Suppressor macrophage treated with lipopolysaccharide for 4 hours (primary cell): ENCODE data around the gene PAX5.

Source experiments
- DNase-seq: peaks from one replicate; pipeline ENCODE4 v3.0.0-alpha.2; 2020

Gene PAX5

GRCh38 chr9:37011530-37011929 is 22.5 kb downstream of the PAX5 start:
- no peak for DNase-seq

GRCh38 chr9:37010976-37011375 is 23.1 kb downstream of the PAX5 start:
- no peak for DNase-seq

DNA sequence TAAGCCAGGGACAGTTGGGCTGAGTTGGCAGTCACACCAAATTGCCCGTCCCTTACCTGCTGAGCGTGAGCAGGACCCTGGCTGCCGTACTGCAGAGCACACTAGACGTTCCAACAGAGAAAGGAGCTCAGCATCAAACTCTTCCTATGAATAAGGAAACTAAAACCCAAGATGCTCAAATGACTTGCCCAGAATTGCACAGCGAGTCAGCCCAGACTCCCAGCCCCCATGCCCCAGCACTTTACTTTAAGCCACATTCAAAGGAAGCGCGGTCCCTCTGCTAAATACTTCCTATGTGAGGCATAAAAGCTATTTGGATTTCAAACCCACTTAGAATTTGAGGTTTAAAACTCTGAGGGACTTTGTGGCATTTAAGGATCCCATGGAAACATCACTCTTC is 23.9 kb downstream of the PAX5 start:
- DNase-seq: no peak

DNA sequence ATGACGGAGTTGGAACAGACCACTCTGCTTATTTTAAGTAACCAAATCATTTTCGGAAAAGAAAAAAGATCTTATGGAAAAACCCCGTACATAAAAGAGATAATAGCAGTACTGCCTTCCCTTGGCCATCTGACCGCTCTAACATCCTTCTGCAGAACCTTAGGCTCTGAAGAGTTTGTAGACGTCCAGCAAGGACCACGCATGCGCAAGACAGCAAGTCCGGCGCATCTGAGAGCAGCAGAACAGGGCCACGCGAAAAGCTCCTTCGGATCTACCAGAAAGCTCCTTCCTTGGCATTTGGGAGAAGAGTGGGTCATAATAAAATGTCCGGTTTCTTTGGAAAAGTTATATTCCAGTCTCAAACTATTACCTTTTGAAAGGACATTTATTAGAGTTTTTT is 26.8 kb downstream of the PAX5 start:
- DNase-seq: no peak

- no peak for DNase-seq
Observed at GRCh38 chr9:37005517-37006140, 28.4 kb downstream of the PAX5 start.

DNA sequence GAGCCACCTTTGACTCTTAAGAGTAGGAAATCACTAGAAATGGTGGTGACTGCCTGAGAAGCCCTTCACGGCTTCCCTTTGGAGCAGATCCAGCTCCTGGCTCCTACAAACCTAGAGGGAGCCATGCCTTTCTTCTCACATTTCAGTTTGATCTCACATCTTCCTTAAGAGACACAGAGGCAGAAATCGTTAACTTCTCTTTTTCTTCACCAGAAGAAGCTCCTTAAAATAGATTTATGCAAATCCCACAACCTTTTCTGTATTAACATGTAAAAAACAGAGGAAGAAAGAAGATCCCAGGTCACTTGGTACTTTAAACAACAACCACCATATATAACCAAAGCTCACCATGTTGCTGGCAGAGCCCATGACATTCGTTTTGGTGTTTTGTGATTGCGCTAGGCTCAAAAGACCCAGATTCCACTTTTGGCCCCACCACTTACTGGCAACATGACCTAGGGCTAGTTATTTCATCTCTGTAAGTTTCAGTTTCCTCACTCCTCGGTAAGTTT is 29.6 kb downstream of the PAX5 start:
- DNase-seq: no peak

DNA sequence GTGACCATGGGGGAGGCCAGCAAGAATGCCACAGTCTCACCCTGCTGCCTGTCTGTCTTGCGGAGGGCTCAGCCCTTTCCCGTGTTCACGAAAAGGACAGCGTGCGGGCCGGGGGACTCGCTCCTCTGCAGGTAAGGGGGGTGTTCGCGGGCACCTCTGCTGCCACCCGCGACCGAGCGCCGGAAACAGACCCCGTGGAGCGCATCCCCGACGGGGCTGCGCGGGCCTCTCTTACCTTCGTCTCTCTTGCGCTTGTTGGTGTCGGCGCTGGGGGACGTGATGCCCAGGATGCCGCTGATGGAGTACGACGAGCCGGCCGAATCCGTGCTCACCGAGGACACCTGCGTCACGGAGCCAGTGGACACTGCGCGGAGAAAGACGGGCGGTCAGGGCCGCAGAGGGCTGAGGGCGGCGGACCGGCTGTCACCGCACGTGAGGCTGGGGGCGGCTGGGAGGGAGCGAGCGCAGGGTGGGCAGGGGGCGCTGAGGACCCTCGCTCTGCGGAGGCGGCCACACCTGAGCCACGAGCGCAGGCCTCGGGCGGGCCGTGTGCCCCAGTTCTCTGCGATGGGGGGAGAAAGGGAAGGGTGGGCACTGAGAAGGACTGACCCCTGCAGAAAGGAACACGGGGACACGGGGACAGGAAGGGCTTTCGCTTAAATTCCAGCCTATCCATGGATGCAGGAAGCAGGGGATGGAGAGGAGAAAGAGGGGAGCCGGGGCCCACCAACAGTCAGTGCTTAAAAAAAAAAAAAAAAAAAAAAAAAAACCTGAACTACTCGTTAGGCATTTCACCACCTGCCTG is 31.5 kb downstream of the PAX5 start:
- DNase-seq: no peak

GRCh38 chr9:37002036-37002412 is 32.0 kb downstream of the PAX5 start:
- no peak for DNase-seq

GRCh38 chr9:37001459-37001858 is 32.6 kb downstream of the PAX5 start:
- no peak for DNase-seq

GRCh38 chr9:36999728-37000333 is 34.2 kb downstream of the PAX5 start:
- DNase-seq: no peak

DNA sequence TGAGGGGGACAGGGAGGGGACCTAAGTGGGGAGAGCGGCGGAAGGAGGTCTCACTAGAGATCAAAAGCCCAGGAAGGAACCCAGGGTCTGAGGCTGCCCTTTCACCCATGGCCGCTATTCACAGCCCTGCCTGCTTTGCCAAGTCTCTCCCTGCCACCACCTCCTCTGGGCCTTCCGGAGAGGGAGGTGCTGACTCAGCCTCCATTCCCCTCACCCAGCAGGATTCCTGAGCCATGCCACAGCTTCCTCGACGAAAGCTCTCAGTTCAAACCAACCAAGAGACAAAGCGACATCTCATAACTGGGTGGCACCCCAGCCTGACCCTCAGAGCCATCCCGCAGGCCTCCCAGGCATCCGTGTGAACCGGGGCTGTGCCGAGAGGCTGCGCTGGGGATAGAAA is 36.7 kb downstream of the PAX5 start:
- no peak for DNase-seq

DNA sequence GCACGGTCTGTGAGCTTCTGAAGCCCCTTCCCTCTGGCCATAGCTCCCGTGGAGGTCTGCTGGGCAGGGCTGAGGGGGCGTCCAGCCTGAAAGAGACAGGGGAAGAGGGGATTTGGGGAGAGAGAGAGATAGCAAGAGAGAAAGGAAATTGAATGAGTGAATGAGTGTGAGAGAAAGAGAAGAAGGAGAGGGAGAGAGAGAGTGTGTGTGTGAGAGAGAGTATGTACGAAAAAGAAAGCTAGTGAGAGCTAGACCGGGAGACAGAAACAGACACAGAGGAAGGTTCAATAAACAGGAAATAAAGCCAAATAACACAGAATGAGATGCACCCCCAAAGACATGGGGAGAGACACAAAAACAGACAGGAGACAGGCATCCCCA is 37.4 kb downstream of the PAX5 start:
- DNase-seq: no peak

DNA sequence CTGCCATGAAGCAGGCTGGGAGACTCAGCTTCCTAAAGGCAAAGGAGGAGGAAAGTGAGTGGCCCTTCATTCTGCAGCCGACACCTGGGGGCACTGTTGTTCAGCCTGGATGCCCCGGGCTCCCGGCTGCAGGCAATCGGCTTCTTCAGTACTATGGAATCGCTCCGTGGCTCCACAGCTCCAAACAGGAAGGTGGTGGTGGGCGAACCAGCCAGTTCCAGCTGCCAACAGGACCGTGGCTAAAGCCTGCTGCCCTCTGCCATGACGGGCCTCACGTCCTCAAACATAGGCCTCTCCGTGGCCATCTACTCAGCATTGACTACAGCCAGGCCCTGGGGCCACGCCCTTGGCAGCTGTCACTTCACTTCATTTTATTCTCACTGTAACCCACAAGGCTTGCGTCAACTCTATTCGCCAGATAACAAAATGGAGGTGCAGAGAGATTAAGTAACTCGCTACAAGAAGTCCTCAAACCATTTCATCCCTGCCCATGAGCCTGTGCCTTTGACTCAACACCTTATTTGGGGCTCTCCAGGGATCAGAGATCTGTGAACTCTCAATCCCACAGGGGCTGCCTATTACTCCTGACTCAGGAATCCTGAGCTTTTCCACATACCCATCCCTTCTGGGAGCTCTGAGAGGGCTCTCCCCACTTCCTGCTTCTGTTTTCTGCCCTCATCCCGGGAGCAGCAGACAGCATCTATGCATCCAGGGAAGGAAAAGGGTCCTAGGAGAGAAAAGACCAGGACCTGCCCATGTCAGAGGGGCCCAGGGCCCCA is 38.0 kb downstream of the PAX5 start:
- DNase-seq: peak; percentile 69

GRCh38 chr9:36993933-36994764 is 39.9 kb downstream of the PAX5 start:
- DNase-seq: no peak

- DNase-seq: no peak
Observed at GRCh38 chr9:36992501-36993316, 41.4 kb downstream of the PAX5 start.

DNA sequence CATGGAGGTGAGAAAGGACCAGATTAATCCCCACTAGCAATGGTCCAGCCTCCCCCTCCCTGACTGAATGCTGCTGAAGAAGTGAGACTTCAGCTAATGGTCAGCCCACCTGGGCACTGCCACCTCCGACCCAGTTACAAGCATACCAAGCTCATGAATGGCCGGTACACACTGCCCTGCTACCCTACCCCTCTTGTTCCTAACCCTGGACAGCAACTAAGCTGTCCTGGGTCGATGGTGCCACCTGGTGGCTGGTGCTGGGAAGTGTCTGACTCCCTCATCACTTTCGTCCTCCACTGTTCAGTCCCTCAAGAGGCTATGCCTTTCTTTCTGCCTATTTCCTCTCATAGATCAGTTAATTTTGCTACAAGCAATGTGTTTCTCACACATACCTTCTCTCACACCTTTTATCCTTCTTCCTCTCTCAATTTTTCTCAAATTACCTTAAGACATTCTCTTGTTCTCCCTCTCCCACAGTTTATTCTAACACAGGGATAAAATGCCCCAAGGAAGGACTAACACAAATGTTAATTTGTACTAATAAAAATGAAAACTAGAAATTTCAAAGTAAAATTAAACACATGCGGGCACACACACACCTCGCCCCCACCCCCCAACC is 42.4 kb downstream of the PAX5 start:
- DNase-seq: peak; percentile 49

- no peak for DNase-seq
Observed at GRCh38 chr9:36988848-36989247, 45.2 kb downstream of the PAX5 start.

DNA sequence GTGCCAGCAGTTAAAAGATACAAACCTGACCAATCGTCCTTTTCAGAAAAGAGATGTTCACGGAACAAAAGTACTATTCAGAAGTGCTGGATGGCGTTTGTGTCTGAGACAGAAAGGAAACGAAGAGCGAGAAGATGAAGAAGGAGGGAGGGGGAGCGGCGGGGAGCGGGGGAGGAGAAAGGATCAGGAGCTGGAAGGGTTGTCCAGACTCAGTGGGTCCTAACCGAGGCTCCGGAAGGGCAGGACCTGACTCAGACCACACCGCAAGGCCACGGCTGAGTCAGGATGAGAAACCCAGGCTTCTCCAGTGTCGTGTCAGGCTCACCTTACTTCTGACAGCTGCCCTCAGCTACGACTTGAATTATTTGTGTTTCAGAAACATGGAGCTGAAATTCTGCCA is 46.2 kb downstream of the PAX5 start:
- DNase-seq: no peak

DNA sequence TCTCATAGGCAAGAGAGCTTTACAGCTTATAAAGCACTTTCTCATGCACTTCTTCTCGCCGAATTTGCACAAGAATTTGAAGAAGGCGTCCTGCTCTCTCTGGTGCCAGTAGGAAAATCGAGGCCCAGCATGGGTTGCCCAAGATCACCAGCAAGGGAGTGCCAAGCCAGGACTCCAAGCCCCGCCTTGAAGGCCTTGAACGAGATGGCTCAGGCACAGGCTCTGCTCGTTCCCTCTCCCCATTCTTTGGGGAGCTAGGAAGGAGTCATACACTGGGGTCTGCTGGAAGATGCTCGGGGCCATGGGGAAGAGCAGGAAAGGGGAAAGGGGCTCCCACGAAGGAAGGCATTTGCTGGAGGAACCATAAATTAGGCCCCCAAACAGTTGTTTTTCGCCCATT is 46.7 kb downstream of the PAX5 start:
- no peak for DNase-seq

GRCh38 chr9:36986468-36987408 is 47.3 kb downstream of the PAX5 start:
- no peak for DNase-seq
